ENCODE results near the gene CYRIA.

DNA sequence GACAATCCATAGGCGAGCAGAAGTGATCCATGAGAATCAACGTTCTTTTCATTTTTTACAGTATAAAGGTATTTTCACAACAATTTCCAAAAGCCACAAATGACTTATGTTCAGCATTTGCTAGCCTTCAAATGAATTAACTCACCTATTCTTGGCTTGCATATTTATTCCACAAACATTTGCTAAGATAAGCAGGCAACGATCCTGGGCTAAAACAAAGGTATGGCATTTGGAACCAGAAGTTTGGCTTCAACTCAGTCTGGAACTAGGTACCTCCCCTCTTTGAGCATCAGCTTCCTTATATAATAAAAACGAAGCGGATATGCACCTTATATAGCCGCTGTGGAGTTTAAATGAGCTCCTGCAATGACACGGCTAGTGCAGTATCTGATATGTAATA is 20.5 kb downstream of the CYRIA start:
- TF ChIP-seq, protein P1, sequence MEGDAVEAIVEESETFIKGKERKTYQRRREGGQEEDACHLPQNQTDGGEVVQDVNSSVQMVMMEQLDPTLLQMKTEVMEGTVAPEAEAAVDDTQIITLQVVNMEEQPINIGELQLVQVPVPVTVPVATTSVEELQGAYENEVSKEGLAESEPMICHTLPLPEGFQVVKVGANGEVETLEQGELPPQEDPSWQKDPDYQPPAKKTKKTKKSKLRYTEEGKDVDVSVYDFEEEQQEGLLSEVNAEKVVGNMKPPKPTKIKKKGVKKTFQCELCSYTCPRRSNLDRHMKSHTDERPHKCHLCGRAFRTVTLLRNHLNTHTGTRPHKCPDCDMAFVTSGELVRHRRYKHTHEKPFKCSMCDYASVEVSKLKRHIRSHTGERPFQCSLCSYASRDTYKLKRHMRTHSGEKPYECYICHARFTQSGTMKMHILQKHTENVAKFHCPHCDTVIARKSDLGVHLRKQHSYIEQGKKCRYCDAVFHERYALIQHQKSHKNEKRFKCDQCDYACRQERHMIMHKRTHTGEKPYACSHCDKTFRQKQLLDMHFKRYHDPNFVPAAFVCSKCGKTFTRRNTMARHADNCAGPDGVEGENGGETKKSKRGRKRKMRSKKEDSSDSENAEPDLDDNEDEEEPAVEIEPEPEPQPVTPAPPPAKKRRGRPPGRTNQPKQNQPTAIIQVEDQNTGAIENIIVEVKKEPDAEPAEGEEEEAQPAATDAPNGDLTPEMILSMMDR (IDR thresholded peaks at IDR 0.05; ENCODE audit: low read depth, low read length), result no peak
- TF ChIP-seq EZH2phosphoT487 (IDR thresholded peaks at IDR 0.05; ENCODE audit: low read depth), result no peak

Measured in OCI-LY3 (cell line).